Activated CD4-positive, alpha-beta T cell treated with anti-CD3 and anti-CD28 coated beads, Interleukin-2, amount 10 ng/mL, durations not matched to agents 24 days and 14 days (primary cell): ENCODE measurements around the gene BHMT2. TPM values are rescaled to one million over a fixed set of nuclear protein-coding genes. Genes with fewer than 3 reads are reported as not detected.

Experiments
- DNase-seq: peaks from one replicate; pipeline ENCODE4 v3.0.0; 2022
- H3K27ac Mint-ChIP-seq: one replicate; pipeline ENCODE4 v1.8.0; 2022; ENCODE audit warnings: mild to moderate bottlenecking, mixed read lengths
- H3K27me3 Mint-ChIP-seq: one replicate; pipeline ENCODE4 v1.8.0; 2022; ENCODE audit warnings: mixed read lengths
- H3K36me3 Mint-ChIP-seq: one replicate; pipeline ENCODE4 v1.8.0; 2022; ENCODE audit warnings: low read depth, mild to moderate bottlenecking, mixed read lengths
- H3K4me1 Mint-ChIP-seq: one replicate; pipeline ENCODE4 v1.8.0; 2021; ENCODE audit warnings: mixed read lengths
- H3K4me3 Mint-ChIP-seq: one replicate; pipeline ENCODE4 v1.8.0; 2022; ENCODE audit warnings: mild to moderate bottlenecking, moderate library complexity, mixed read lengths
- H3K9me3 Mint-ChIP-seq: one replicate; pipeline ENCODE4 v1.8.0; 2021; ENCODE audit warnings: mixed read lengths
- intact Hi-C: fragments of 100-400 bp; cut with micrococcal nuclease; formaldehyde crosslinking; loops from one replicate; pipeline ENCODE4 v1.15.1; 2023
- total RNA-seq: library from RNA; stranded (reverse); gene quantifications from 2 replicates; pipeline ENCODE4 v1.2.3, GENCODE V29; 2022

The BHMT2 gene
- total RNA-seq, 1 donor from 2014 or later = not detected

GRCh38 chr5:79042188-79042587, 27.4 kb upstream of the BHMT2 start:
- intact Hi-C loops = no loop called here
- Mint-ChIP-seq H3K27me3 (peaks cover 6% of the 10 kb centered on the region), H3K27ac (no peak overlapping the region), H3K4me3 (no peak overlapping the region), H3K9me3 (no peaks in the 10 kb centered on the region), H3K36me3 (no peaks in the 10 kb centered on the region), H3K4me1 (no peaks in the 10 kb centered on the region)
- no peak for DNase-seq

- H3K9me3 Mint-ChIP-seq = no peaks in the 10 kb centered on the region
- intact Hi-C loops = no loop called here
- no peak for DNase-seq
- H3K4me1 Mint-ChIP-seq = no peaks in the 10 kb centered on the region
- no peaks in the 10 kb centered on the region for H3K36me3 Mint-ChIP-seq
- no peak overlapping the region for H3K4me3 Mint-ChIP-seq
- H3K27ac Mint-ChIP-seq = no peak overlapping the region
- H3K27me3 Mint-ChIP-seq = peaks cover 14% of the 10 kb centered on the region
Measured at GRCh38 chr5:79047199-79047598, 22.4 kb upstream of the BHMT2 start.

- Mint-ChIP-seq H3K4me3 (no peak overlapping the region), H3K4me1 (no peaks in the 10 kb centered on the region), H3K36me3 (no peaks in the 10 kb centered on the region), H3K9me3 (no peaks in the 10 kb centered on the region), H3K27ac (no peak overlapping the region), H3K27me3 (peaks cover 14% of the 10 kb centered on the region)
- intact Hi-C loops = no loop called here
- no peak for DNase-seq
Measured at GRCh38 chr5:79048437-79048836, 21.1 kb upstream of the BHMT2 start.

- intact Hi-C loops = no loop called here
- no peak overlapping the region for H3K4me3 Mint-ChIP-seq
- H3K27me3 Mint-ChIP-seq = peaks cover 14% of the 10 kb centered on the region
- no peaks in the 10 kb centered on the region for H3K36me3 Mint-ChIP-seq
- no peaks in the 10 kb centered on the region for H3K4me1 Mint-ChIP-seq
- DNase-seq = no peak
- no peaks in the 10 kb centered on the region for H3K9me3 Mint-ChIP-seq
- H3K27ac Mint-ChIP-seq = no peak overlapping the region
Measured at GRCh38 chr5:79050498-79050897, 19.1 kb upstream of the BHMT2 start.

GRCh38 chr5:79053321-79053720, 16.2 kb upstream of the BHMT2 start:
- intact Hi-C loops = no loop called here
- H3K9me3 Mint-ChIP-seq = no peaks in the 10 kb centered on the region
- DNase-seq = no peak
- peaks cover 12% of the 10 kb centered on the region for H3K27me3 Mint-ChIP-seq
- no peak overlapping the region for H3K4me3 Mint-ChIP-seq
- H3K27ac Mint-ChIP-seq = no peak overlapping the region
- no peaks in the 10 kb centered on the region for H3K4me1 Mint-ChIP-seq
- no peaks in the 10 kb centered on the region for H3K36me3 Mint-ChIP-seq

DNA sequence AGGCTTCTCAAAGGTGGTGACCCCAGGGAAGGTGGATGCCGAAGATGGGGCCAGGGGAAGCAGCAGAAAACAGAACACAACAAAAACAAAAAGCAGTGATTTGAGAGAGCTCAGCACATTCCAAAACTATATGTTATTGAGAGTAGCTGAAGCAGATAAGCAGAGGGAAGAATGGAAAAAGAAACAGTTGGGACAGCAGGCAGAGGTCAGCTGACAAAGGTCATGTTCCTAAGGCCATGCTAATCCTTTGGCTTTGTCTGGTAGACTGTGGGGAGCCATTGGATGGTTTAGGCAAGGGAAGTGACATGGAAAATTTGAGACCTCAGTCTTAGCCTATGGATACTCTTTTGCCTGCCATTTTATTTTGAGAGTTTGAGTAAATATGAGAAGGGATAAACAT, 14.6 kb upstream of the BHMT2 start:
- H3K4me1 Mint-ChIP-seq = no peaks in the 10 kb centered on the region
- H3K27ac Mint-ChIP-seq = no peak overlapping the region
- no peaks in the 10 kb centered on the region for H3K9me3 Mint-ChIP-seq
- no peak overlapping the region for H3K4me3 Mint-ChIP-seq
- H3K36me3 Mint-ChIP-seq = no peaks in the 10 kb centered on the region
- peaks cover 11% of the 10 kb centered on the region for H3K27me3 Mint-ChIP-seq
- intact Hi-C loops = no loop called here
- DNase-seq = no peak

GRCh38 chr5:79056847-79057246, 12.7 kb upstream of the BHMT2 start:
- Mint-ChIP-seq H3K4me1 (no peaks in the 10 kb centered on the region), H3K27me3 (peaks cover 13% of the 10 kb centered on the region), H3K27ac (no peak overlapping the region), H3K36me3 (no peaks in the 10 kb centered on the region), H3K9me3 (no peaks in the 10 kb centered on the region), H3K4me3 (no peak overlapping the region)
- intact Hi-C loops = no loop called here
- DNase-seq = no peak

GRCh38 chr5:79059674-79060073, 9.9 kb upstream of the BHMT2 start:
- H3K27me3 Mint-ChIP-seq = peaks cover 12% of the 10 kb centered on the region
- no peak for DNase-seq
- intact Hi-C loops = no loop called here
- H3K36me3 Mint-ChIP-seq = no peaks in the 10 kb centered on the region
- no peak overlapping the region for H3K4me3 Mint-ChIP-seq
- no peaks in the 10 kb centered on the region for H3K9me3 Mint-ChIP-seq
- no peaks in the 10 kb centered on the region for H3K4me1 Mint-ChIP-seq
- H3K27ac Mint-ChIP-seq = no peak overlapping the region

DNA sequence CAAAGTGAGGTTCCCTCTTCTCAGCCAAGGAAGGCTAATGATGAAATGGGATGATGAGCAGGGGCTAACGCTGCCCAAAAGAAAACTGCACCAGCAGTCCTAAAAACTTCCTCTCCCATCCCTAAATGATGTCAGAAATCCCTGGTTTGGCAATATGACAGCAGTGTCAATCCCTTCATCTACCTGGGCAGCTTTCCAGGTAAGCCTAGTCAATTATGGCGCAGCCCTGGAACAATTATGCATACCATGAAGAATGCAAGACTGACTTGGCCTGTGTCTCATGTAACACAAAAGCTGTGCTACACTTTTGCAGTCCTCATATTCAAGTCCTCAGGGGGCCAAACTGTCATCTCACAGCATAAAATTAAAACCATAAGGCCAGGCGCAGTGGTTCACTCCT, 7.1 kb upstream of the BHMT2 start:
- H3K27ac Mint-ChIP-seq = no peak overlapping the region
- no peaks in the 10 kb centered on the region for H3K36me3 Mint-ChIP-seq
- no peaks in the 10 kb centered on the region for H3K4me1 Mint-ChIP-seq

GRCh38 chr5:79070350-79070667, 742 bp downstream of the BHMT2 start:
- Mint-ChIP-seq H3K4me1 (no peaks in the 10 kb centered on the region), H3K27ac (no peak overlapping the region), H3K27me3 (peaks cover 28% of the 10 kb centered on the region), H3K36me3 (no peaks in the 10 kb centered on the region), H3K4me3 (no peak overlapping the region), H3K9me3 (no peaks in the 10 kb centered on the region)
- DNase-seq = no peak
- intact Hi-C loops = no loop called here

More for the DNA sequence above, 7.1 kb upstream of the BHMT2 start:
- H3K9me3 Mint-ChIP-seq = no peaks in the 10 kb centered on the region
- H3K4me3 Mint-ChIP-seq = no peak overlapping the region
- no peak for DNase-seq
- intact Hi-C loops = no loop called here
- peaks cover 12% of the 10 kb centered on the region for H3K27me3 Mint-ChIP-seq

GRCh38 chr5:79074641-79075040, 5.1 kb downstream of the BHMT2 start:
- intact Hi-C loops = no loop called here
- H3K27me3 Mint-ChIP-seq = peaks cover 16% of the 10 kb centered on the region
- no peaks in the 10 kb centered on the region for H3K36me3 Mint-ChIP-seq
- no peak overlapping the region for H3K27ac Mint-ChIP-seq
- no peak for DNase-seq
- peaks cover 6% of the 10 kb centered on the region for H3K4me1 Mint-ChIP-seq
- H3K9me3 Mint-ChIP-seq = no peaks in the 10 kb centered on the region
- no peak overlapping the region for H3K4me3 Mint-ChIP-seq

DNA sequence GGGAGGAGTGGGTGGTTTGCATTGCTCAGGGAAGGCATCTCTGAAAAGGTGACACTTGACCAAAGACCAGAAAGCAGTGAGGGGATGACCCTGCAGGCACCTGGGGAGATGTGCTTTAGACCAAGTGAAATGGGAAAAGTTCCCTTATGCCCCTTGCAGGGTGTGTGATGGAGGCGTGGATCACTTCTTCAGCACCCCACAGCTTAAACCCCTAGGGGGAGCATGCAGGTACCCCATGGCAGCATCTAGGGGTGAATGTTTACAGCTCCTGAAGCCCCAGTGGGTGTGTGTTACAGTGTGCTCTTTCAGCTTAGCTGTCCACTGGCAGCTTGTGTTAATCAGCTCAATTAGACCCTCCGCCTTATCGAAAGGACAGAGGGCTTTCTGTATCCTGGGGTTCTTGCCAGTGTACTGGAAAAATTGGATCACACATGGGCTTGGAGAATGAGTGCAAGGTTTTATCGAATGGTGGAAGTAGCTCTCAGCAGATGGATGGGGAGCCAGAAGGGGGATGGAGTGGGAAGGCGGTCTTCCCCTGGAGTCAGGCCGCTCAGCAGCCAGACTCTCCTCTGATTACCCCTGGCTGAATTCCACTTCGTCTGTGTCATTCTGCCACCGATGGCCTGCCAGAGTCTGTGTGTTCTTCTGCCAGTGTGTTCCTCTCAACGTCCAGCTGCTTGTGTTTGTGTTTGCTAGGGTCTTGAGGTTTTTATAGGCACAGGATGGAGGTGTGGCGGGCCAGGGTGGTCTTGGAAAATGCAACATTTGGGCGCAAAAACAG, 6.3 kb downstream of the BHMT2 start:
- H3K36me3 Mint-ChIP-seq = no peaks in the 10 kb centered on the region
- H3K4me3 Mint-ChIP-seq = no peak overlapping the region
- peaks cover 11% of the 10 kb centered on the region for H3K27me3 Mint-ChIP-seq
- peaks cover 6% of the 10 kb centered on the region for H3K4me1 Mint-ChIP-seq
- H3K27ac Mint-ChIP-seq = no peak overlapping the region
- H3K9me3 Mint-ChIP-seq = no peaks in the 10 kb centered on the region
- intact Hi-C loops = no loop called here
- no peak for DNase-seq

DNA sequence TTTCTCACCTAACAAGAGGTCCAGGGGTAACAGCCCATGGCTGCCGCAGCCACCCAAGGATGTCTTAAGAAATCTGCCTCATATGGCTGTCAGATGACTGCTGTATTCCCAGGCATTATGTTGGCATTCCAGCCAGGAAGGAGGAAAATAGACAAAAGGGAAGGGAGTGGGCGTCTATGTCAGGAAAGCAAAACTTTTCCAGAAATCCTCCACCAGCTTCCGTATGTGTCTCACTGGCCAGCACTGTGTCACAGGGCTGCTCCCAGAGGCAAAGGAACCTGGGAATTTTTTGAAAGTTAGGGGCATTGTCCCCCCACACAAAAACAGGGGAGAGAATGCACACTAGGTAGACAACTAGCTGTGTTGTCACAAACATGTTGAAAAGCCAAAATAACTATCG, 7.3 kb downstream of the BHMT2 start:
- peaks cover 2% of the 10 kb centered on the region for H3K27me3 Mint-ChIP-seq
- DNase-seq = no peak
- H3K27ac Mint-ChIP-seq = no peak overlapping the region
- H3K36me3 Mint-ChIP-seq = no peaks in the 10 kb centered on the region
- H3K9me3 Mint-ChIP-seq = no peaks in the 10 kb centered on the region
- H3K4me3 Mint-ChIP-seq = no peak overlapping the region
- peaks cover 6% of the 10 kb centered on the region for H3K4me1 Mint-ChIP-seq
- intact Hi-C loops = no loop called here

DNA sequence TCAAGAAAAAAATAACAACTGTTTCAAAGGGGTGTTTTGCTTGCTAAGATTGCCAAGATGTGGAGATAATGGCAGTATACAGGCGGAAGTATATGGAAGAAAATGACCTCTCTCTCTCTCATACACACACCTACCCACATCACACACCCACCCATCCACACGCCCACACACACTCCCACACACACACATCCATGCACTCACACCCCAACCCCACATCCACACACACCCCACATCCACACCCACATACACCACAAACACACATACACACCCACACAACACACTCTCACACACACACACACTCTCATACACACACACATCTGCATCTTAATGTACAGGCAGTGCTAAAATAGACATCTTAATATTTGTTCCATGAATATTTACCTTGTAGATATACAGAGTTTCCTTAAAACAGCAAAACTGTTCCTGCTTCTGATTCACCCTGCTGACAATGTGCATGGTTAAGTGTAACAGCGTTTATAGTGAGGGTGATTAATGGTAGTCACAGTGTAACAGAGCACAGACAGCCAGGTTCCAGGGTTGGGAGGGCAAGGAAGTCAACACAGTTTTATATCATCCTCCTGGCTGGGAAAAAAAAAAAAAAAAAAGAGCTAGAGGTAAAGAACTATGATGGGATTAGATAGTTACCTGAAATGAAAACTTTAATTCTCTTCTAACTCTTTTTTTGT, 8.3 kb downstream of the BHMT2 start:
- H3K27me3 Mint-ChIP-seq = no peaks in the 10 kb centered on the region
- DNase-seq = no peak
- H3K4me1 Mint-ChIP-seq = peaks cover 6% of the 10 kb centered on the region
- H3K36me3 Mint-ChIP-seq = no peaks in the 10 kb centered on the region
- no peaks in the 10 kb centered on the region for H3K9me3 Mint-ChIP-seq
- H3K4me3 Mint-ChIP-seq = no peak overlapping the region
- intact Hi-C loops = no loop called here
- H3K27ac Mint-ChIP-seq = no peak overlapping the region

DNA sequence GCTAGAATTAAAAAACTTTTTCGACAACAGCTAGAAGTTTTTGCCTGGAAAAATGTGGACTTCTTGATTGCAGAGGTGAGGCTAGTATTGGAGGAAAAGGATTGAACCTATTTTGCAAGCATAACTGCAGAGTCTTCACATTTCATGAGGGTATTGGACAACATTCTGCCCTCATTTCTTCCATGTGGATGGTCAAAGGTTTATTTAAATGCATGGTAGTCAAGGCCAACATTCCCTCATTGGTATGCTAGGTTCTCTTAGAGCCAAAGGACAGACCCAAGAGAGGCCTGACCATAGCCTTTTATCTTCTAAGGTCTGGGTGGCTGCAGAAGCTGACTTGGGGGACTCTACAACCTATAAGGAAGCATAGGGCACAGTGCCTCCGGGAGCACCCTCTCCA, 11.2 kb downstream of the BHMT2 start:
- no peaks in the 10 kb centered on the region for H3K9me3 Mint-ChIP-seq
- H3K27ac Mint-ChIP-seq = no peak overlapping the region
- H3K36me3 Mint-ChIP-seq = no peaks in the 10 kb centered on the region
- H3K4me1 Mint-ChIP-seq = peaks cover 6% of the 10 kb centered on the region
- DNase-seq = no peak
- no peak overlapping the region for H3K4me3 Mint-ChIP-seq
- intact Hi-C loops = no loop called here
- H3K27me3 Mint-ChIP-seq = peaks cover 1% of the 10 kb centered on the region
